Glutamatergic neuron (in vitro differentiated cells): ENCODE results near the gene NPPA. TPM values are rescaled to one million over a fixed set of nuclear protein-coding genes. Genes with fewer than 3 reads are reported as not detected.

Source experiments
- DNase-seq: peaks from one replicate; pipeline ENCODE4 v3.0.0; 2022
- H3K27ac Mint-ChIP-seq: one replicate; pipeline ENCODE4 v1.8.0; 2020; ENCODE audit warnings: mild to moderate bottlenecking, mixed read lengths, inconsistent platforms; ENCODE audit not compliant: unreplicated experiment
- H3K27me3 Mint-ChIP-seq: one replicate; pipeline ENCODE4 v1.8.0; 2020; ENCODE audit warnings: mild to moderate bottlenecking, moderate library complexity, mixed read lengths, inconsistent platforms; ENCODE audit not compliant: unreplicated experiment
- H3K36me3 Mint-ChIP-seq: one replicate; pipeline ENCODE4 v1.8.0; 2020; ENCODE audit warnings: mild to moderate bottlenecking, mixed read lengths, inconsistent platforms; ENCODE audit not compliant: unreplicated experiment
- H3K4me1 Mint-ChIP-seq: one replicate; pipeline ENCODE4 v1.8.0; 2020; ENCODE audit warnings: mild to moderate bottlenecking, low read depth, mixed read lengths, inconsistent platforms; ENCODE audit not compliant: unreplicated experiment
- H3K4me3 Mint-ChIP-seq: one replicate; pipeline ENCODE4 v1.8.0; 2020; ENCODE audit warnings: mild to moderate bottlenecking, mixed read lengths, inconsistent platforms; ENCODE audit not compliant: unreplicated experiment
- H3K9me3 Mint-ChIP-seq: one replicate; pipeline ENCODE4 v1.8.0; 2020; ENCODE audit warnings: mild to moderate bottlenecking, moderate library complexity, mixed read lengths, inconsistent platforms; ENCODE audit not compliant: unreplicated experiment
- total RNA-seq: library from RNA; stranded (reverse); fragmentation: NEBNext Ultra II Directional; extraction: Animal tissue kit (Norgen Biotek cat#: 25700); gene quantifications from one replicate; pipeline ENCODE4 v1.2.1, GENCODE V29; 2021; ENCODE audit not compliant: unreplicated experiment
- TF ChIP-seq, protein P1 (sequence below): fragments of 200-600 bp; sonication (generic); IDR thresholded peaks from one replicate; pipeline ENCODE4 v1.5.0; 2021; ENCODE audit not compliant: partially characterized antibody, unreplicated experiment

The NPPA gene
- total RNA-seq, 1 donor from 2014 or later: not detected

DNA sequence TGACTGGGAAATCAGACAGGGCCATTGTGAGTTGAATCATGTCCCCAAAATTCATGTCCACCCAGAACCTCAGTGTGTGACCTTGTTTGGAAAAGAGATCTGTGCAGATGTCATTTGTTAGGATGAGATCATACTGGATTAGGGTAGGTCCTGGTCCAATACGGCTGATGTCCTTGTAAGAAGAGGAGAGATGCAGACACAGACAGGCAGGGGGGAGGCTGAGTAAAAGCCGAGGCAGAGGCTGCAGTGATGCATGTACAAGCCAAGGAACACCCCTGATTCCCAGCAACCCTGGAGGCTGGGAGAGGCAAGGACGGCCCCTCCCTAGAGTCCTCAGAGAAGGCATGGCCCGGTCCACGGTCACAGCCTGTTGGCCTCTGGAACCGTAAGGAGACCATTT, 27.0 kb upstream of the NPPA start:
- TF ChIP-seq, protein P1, sequence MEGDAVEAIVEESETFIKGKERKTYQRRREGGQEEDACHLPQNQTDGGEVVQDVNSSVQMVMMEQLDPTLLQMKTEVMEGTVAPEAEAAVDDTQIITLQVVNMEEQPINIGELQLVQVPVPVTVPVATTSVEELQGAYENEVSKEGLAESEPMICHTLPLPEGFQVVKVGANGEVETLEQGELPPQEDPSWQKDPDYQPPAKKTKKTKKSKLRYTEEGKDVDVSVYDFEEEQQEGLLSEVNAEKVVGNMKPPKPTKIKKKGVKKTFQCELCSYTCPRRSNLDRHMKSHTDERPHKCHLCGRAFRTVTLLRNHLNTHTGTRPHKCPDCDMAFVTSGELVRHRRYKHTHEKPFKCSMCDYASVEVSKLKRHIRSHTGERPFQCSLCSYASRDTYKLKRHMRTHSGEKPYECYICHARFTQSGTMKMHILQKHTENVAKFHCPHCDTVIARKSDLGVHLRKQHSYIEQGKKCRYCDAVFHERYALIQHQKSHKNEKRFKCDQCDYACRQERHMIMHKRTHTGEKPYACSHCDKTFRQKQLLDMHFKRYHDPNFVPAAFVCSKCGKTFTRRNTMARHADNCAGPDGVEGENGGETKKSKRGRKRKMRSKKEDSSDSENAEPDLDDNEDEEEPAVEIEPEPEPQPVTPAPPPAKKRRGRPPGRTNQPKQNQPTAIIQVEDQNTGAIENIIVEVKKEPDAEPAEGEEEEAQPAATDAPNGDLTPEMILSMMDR: no peak
- Mint-ChIP-seq H3K36me3 (no peaks in the 10 kb centered on the region), H3K4me1 (no peaks in the 10 kb centered on the region), H3K27ac (no peak overlapping the region), H3K9me3 (peaks cover 1% of the 10 kb centered on the region), H3K27me3 (peaks cover 3% of the 10 kb centered on the region), H3K4me3 (no peak overlapping the region)
- DNase-seq: no peak

DNA sequence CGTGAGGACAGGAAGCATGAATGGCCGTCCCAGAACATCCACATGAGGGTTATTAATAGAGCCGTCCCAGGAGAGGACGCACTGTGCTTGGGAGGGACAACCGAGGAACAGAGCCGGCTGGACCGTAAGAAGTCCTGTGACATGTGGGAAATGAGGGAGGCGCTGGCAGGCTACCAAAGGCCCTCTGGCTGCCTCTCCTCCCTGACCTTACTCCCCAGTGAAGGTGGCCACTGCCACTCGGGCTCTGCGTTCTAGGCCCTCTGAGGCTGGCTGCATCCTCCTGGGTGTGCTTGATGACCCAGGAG, 26.6 kb upstream of the NPPA start:
- no peak for DNase-seq
- Mint-ChIP-seq H3K27me3 (peaks cover 3% of the 10 kb centered on the region), H3K4me1 (no peaks in the 10 kb centered on the region), H3K27ac (no peak overlapping the region), H3K9me3 (peaks cover 1% of the 10 kb centered on the region), H3K36me3 (no peaks in the 10 kb centered on the region), H3K4me3 (no peak overlapping the region)
- TF ChIP-seq, protein P1: no peak

DNA sequence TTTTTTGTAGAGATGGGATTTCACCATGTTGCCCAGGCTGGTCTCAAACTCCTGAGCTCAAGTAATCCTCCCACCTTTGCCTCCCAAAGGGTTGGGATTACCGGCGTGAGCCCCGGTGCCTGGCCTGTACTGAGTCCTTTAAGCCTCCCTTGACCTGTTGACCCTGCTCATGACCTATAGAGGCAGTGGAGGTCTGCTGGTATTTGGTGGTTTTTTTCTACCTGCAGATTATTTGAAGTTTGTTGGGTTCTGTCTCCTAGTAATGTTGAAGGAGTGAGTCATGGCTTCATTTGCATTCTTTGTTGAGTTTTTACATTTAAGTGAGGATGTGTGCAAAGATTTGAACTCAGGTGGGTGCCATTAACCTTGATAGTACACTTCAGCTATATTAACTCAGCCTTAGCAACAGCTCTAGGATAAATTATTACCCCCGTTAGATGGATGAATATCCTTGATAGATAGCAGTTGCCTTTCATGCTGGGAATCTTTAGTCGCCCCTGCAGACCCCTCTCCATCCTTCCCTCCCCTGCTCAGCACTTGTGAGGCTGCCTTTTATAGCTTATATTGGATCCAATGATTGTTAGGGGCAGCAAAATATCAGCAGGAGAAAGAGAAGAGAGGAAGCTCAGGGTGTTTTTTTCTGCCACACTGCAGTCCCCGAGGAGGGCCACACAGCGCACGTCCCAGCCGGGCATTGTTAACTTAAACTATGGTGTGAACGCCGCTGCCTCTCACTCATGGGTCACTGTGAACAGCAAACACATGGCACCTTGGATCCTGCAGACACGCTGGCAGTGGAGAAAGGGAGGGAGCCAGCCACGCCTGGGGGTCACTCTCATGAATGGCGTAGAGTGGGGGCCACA, 26.0 kb upstream of the NPPA start:
- no peak overlapping the region for H3K4me3 Mint-ChIP-seq
- H3K9me3 Mint-ChIP-seq: peaks cover 1% of the 10 kb centered on the region
- H3K4me1 Mint-ChIP-seq: no peaks in the 10 kb centered on the region
- no peak overlapping the region for H3K27ac Mint-ChIP-seq
- H3K36me3 Mint-ChIP-seq: no peaks in the 10 kb centered on the region
- TF ChIP-seq, protein P1: no peak
- peaks cover 3% of the 10 kb centered on the region for H3K27me3 Mint-ChIP-seq
- no peak for DNase-seq

DNA sequence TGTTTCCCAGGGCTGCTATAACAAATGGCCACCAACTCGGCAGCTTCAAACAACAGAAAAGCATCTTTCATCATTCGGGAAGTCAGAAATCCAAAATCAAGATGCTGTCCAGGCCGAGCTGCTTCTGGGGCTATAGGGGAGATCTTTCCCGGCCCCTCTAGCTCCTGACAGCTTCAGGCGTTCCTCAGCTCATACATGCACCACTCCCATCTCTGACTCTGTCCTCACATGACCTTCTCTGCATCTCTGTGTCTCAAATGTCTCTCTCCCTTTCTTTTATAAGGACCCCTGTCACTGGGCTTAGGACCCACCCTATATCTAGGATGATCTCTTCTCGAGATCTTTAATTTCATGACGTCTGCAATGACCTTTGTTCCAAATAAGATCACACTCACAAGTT, 25.0 kb upstream of the NPPA start:
- Mint-ChIP-seq H3K4me1 (no peaks in the 10 kb centered on the region), H3K9me3 (peaks cover 1% of the 10 kb centered on the region), H3K4me3 (no peak overlapping the region), H3K36me3 (no peaks in the 10 kb centered on the region), H3K27me3 (peaks cover 3% of the 10 kb centered on the region), H3K27ac (no peak overlapping the region)
- DNase-seq: no peak
- TF ChIP-seq, protein P1: no peak

DNA sequence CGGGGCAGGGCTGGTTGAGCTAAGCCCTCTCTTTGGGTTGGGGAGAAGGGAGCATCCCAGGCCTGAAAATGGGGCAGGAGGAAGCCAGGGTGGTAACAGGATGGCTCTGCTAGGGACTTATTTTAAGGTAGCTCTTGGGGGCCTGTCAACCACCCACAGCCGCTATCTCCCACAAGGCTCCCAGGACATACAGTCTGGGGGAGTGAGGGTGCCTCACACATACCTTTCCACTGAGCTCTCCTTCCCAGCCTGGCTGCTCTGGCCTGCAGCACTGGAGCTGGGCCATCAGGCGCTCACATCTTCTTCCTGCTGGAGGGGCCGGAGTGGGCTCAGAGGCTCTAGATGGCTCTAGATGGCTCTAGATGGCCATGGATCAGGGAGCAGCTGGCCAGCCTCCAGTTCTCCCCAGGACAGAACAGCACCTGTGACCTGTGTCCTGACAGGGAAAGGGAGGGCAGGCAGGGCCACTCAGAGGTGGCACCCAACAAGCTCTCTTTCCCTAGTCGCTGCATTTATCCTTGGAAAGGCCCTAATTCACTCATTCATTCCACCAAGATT, 22.1 kb upstream of the NPPA start:
- DNase-seq: no peak
- no peaks in the 10 kb centered on the region for H3K27me3 Mint-ChIP-seq
- no peaks in the 10 kb centered on the region for H3K4me1 Mint-ChIP-seq
- TF ChIP-seq, protein P1: no peak
- H3K27ac Mint-ChIP-seq: no peak overlapping the region
- H3K9me3 Mint-ChIP-seq: no peaks in the 10 kb centered on the region
- no peak overlapping the region for H3K4me3 Mint-ChIP-seq
- no peaks in the 10 kb centered on the region for H3K36me3 Mint-ChIP-seq
